Endothelial cell of umbilical vein (primary cell): ENCODE results near the gene NECTIN3. TPM values are rescaled to one million over a fixed set of nuclear protein-coding genes. Genes with fewer than 3 reads are reported as not detected.

Experiments
- BruUV-seq: library from RNA; stranded (reverse); fragments of 400-500 nt; replicated peaks from 2 replicates; lab custom pipeline; 2021; lab: Mats Ljungman, UMichigan
- CTCF ChIA-PET: fragments of 300-600, 350-600 bp; sonication (Branson Sonifier 250); formaldehyde crosslinking; loops from one replicate; lab custom pipeline; 2021; ENCODE audit warnings: antibody characterized with exemption, inconsistent platforms; lab: Charles Lee
- POLR2A ChIA-PET: fragments of 300-600, 350-600 bp; sonication (Branson Sonifier 250); formaldehyde crosslinking; loops from one replicate; lab custom pipeline; 2021; ENCODE audit warnings: antibody characterized with exemption, inconsistent platforms; lab: Charles Lee
- DNase-seq: peaks from one replicate; pipeline ENCODE4 v3.0.0-alpha.2; 2011; ENCODE audit warnings: low read depth, low spot score
- FAIRE-seq: peaks from 2 replicates; lab custom pipeline; 2011; peaks lifted over from hg19 to GRCh38; lab: Jason Lieb, UNC
- H2AFZ ChIP-seq: 2 replicates; pipeline ENCODE4 v1.6.0; 2012; ENCODE audit warnings: low read depth, low read length, control low read depth, inconsistent platforms
- H3K27ac ChIP-seq: 2 replicates; pipeline ENCODE4 v1.5.1; 2011; ENCODE audit warnings: low read depth, mild to moderate bottlenecking, control low read depth, low read length, moderate library complexity; ENCODE audit not compliant: insufficient read depth
- H3K27me3 ChIP-seq, 2 experiments: 2 replicates each; pipeline versions ENCODE4 v1.6.0 to v1.6.1; 2011; ENCODE audit warnings: low read length in 2 of 2, mixed read lengths in 1 of 2; ENCODE audit not compliant: control insufficient read depth in 2 of 2, insufficient read depth in 2 of 2
- H3K36me3 ChIP-seq, 2 experiments: 2 replicates in 1 of 2; 3 replicates in 1 of 2; pipeline ENCODE4 v1.5.1; 2011; ENCODE audit warnings: low read length in 2 of 2, mild to moderate bottlenecking in 1 of 2, moderate library complexity in 1 of 2; ENCODE audit not compliant: control insufficient read depth in 2 of 2, insufficient read depth in 2 of 2; ENCODE audit errors: extremely low read depth in 1 of 2
- H3K4me1 ChIP-seq: 3 replicates; pipeline ENCODE4 v1.5.1; 2011; ENCODE audit warnings: mild to moderate bottlenecking, low read length; ENCODE audit not compliant: control insufficient read depth, insufficient read depth; ENCODE audit errors: extremely low read depth
- H3K4me2 ChIP-seq: 2 replicates; pipeline ENCODE4 v1.6.1; 2011; ENCODE audit warnings: low read length, control low read depth, mixed read lengths; ENCODE audit not compliant: insufficient read depth
- H3K4me3 ChIP-seq, 3 experiments: fragments of 200-600 bp in 1 of 3; sonication (generic), shearing (Covaris generic) in 1 of 3; replicated peaks in 1 of 3; 2 replicates each; pipeline ENCODE4 v1.5.1; 2011 to 2016; ENCODE audit warnings: control low read depth in 3 of 3, low read length in 3 of 3, mild to moderate bottlenecking in 2 of 3, inconsistent platforms in 1 of 3, low read depth in 1 of 3, moderate library complexity in 1 of 3; ENCODE audit not compliant: insufficient read depth in 1 of 3
- H3K79me2 ChIP-seq: 2 replicates; pipeline ENCODE4 v1.6.0; 2012; ENCODE audit warnings: low read length, inconsistent platforms; ENCODE audit not compliant: control insufficient read depth, insufficient read depth
- H3K9ac ChIP-seq: replicated peaks from 2 replicates; pipeline ENCODE3; 2011; ENCODE audit warnings: low read length, control low read depth; ENCODE audit not compliant: insufficient read depth; ENCODE audit errors: extremely low read depth
- H3K9me1 ChIP-seq: replicated peaks from 3 replicates; pipeline ENCODE4 v1.6.0; 2011; ENCODE audit warnings: mild to moderate bottlenecking, low read length; ENCODE audit not compliant: control insufficient read depth, insufficient read depth; ENCODE audit errors: extremely low read depth
- H3K9me3 ChIP-seq: replicated peaks from 2 replicates; pipeline ENCODE4 v1.5.1; 2012; ENCODE audit warnings: low read length, inconsistent platforms; ENCODE audit not compliant: control insufficient read depth, insufficient read depth
- H4K20me1 ChIP-seq: replicated peaks from 2 replicates; pipeline ENCODE3; 2011; ENCODE audit warnings: mild to moderate bottlenecking, low read length; ENCODE audit not compliant: control insufficient read depth, insufficient read depth; ENCODE audit errors: extremely low read depth
- CTCF ChIP-seq, 2 donors: IDR thresholded peaks; 1 replicate in 1 of 2; 2 replicates in 1 of 2; pipeline ENCODE4 v1.5.1; 2011; ENCODE audit warnings: low read length in 2 of 2, mild to moderate bottlenecking in 2 of 2, moderate library complexity in 2 of 2, control low read depth in 1 of 2, inconsistent platforms in 1 of 2, low read depth in 1 of 2; ENCODE audit not compliant: insufficient read depth in 1 of 2; ENCODE audit errors: extremely low read depth in 1 of 2
- EZH2 ChIP-seq: IDR thresholded peaks from 2 replicates; pipeline ENCODE4 v1.6.1; 2012; ENCODE audit warnings: borderline replicate concordance, low read depth, mild to moderate bottlenecking, moderate library complexity, low read length, inconsistent platforms; ENCODE audit not compliant: severe bottlenecking
- FOS ChIP-seq: IDR thresholded peaks from 2 replicates; pipeline ENCODE4 v1.6.1; 2011; ENCODE audit warnings: mild to moderate bottlenecking, low read length, moderate library complexity, borderline replicate concordance; ENCODE audit not compliant: insufficient read depth
- GATA2 ChIP-seq: IDR thresholded peaks from 2 replicates; pipeline ENCODE4 v1.7.0; 2011; ENCODE audit warnings: low read depth, mild to moderate bottlenecking, moderate library complexity, mixed read lengths, low read length; ENCODE audit not compliant: insufficient read length, insufficient read depth
- JUN ChIP-seq: IDR thresholded peaks from 2 replicates; pipeline ENCODE4 v1.6.1; 2011; ENCODE audit warnings: borderline replicate concordance, low read depth; ENCODE audit not compliant: insufficient read length, insufficient read depth
- MAX ChIP-seq: IDR thresholded peaks from 2 replicates; pipeline ENCODE4 v1.6.1; 2011; ENCODE audit not compliant: insufficient read depth, insufficient read length
- MYC ChIP-seq: IDR thresholded peaks from one replicate; pipeline ENCODE4 v1.6.1; 2011; ENCODE audit warnings: mild to moderate bottlenecking, low read depth, low read length
- POLR2A ChIP-seq: IDR thresholded peaks from 2 replicates; pipeline ENCODE4 v1.6.1; 2012; ENCODE audit warnings: low read depth, mild to moderate bottlenecking, control low read depth, low read length
- POLR2AphosphoS5 ChIP-seq: IDR thresholded peaks from 2 replicates; pipeline ENCODE4 v1.6.1; 2012; ENCODE audit warnings: low read depth, mild to moderate bottlenecking, control low read depth, low read length, moderate library complexity; ENCODE audit not compliant: insufficient read depth
- dilution Hi-C: fragments of 300-500 bp; cut with MboI; formaldehyde crosslinking; loops from one replicate; pipeline ENCODE4 v1.15.0; 2019; ENCODE audit warnings: low sequenced_read_pairs; ENCODE audit not compliant: extremely low pct_ligation_motif_present
- intact Hi-C: fragments of 100-400 bp; cut with micrococcal nuclease; formaldehyde crosslinking; loops from one replicate; pipeline ENCODE4 v1.10.0; 2022
- polyA plus RNA-seq, 4 experiments: library from polyadenylated mRNA; depleted of rRNA in 3 of 4; stranded (reverse) in 3 of 4; unstranded in 1 of 4; fragments of >200 nt; gene quantifications; 2 replicates each; pipeline versions ENCODE4 v1.2.1 to v1.2.3, GENCODE V29; 2011 to 2012; ENCODE audit warnings: missing spikeins in 1 of 4
- total RNA-seq: library from RNA; stranded (reverse); gene quantifications from 2 replicates; pipeline ENCODE4 v1.2.3, GENCODE V29; 2021

NECTIN3 gene
- total and polyA plus RNA-seq, 2 donors (not counting 3 experiments of a cell fraction or from before 2014, with no cell fraction given) = 14.3 to 26.9 TPM

GRCh38 chr3:111045564-111045963, 26.1 kb upstream of the NECTIN3 start:
- BruUV-seq = no TSS peak
- Histone ChIP-seq H3K9me3 (no peaks in the 10 kb centered on the region), H2AFZ (no peak overlapping the region), H3K36me3 (no peaks in the 10 kb centered on the region), H3K4me1 (no peaks in the 10 kb centered on the region), H3K9me1 (no peaks in the 10 kb centered on the region), H3K79me2 (no peaks in the 10 kb centered on the region), H4K20me1 (no peaks in the 10 kb centered on the region), H3K27ac (no peak overlapping the region), H3K27me3 (no peaks in the 10 kb centered on the region), H3K9ac (no peak overlapping the region), H3K4me2 (no peak overlapping the region), H3K4me3 (no peak overlapping the region)
- dilution Hi-C loops = no loop called here
- DNase-seq (no peak), FAIRE-seq (no peak)
- intact Hi-C loops = no loop called here
- ChIA-PET CTCF (no interaction called here), POLR2A (no interaction called here)
- TF ChIP-seq MYC (no peak), MAX (no peak), CTCF (IDR thresholded peaks at IDR 0.05; ENCODE audit: extremely low read depth in 1 of 2, insufficient read depth in 1 of 2, low read depth in 1 of 2, low read length in 2 of 2) (no peak), POLR2A (no peak), GATA2 (no peak), JUN (no peak), EZH2 (no peak), FOS (no peak), POLR2AphosphoS5 (no peak)
